Activated B cell treated with CpG ODN at 0.5 μM for 24 hours (primary cell): ENCODE data around the gene CT47C1. TPM values are rescaled to one million over a fixed set of nuclear protein-coding genes. Genes with fewer than 3 reads are reported as not detected.

ENCODE experiments used
- ATAC-seq: fragments of 200-7000 bp; cut with Tn5 transposase; one replicate; pipeline ENCODE4 v1.10.0; 2021; ENCODE audit warnings: low read depth, mild to moderate bottlenecking, moderate library complexity
- CTCF ChIA-PET: fragments of 350-600 bp; sonication (Branson Sonifier 250); formaldehyde crosslinking; loops from one replicate; lab custom pipeline; 2021; ENCODE audit warnings: antibody characterized with exemption; lab: Charles Lee
- POLR2A ChIA-PET: fragments of 350-600 bp; sonication (Branson Sonifier 250); formaldehyde crosslinking; loops from one replicate; lab custom pipeline; 2021; ENCODE audit warnings: antibody characterized with exemption; lab: Charles Lee
- DNase-seq: peaks from one replicate; pipeline ENCODE4 v3.0.0; 2022
- H3K27ac Mint-ChIP-seq: one replicate; pipeline ENCODE4 v1.8.0; 2020; ENCODE audit warnings: mixed read lengths
- H3K27me3 Mint-ChIP-seq: one replicate; pipeline ENCODE4 v1.8.0; 2021; ENCODE audit warnings: mixed read lengths
- H3K36me3 Mint-ChIP-seq: one replicate; pipeline ENCODE4 v1.8.0; 2021; ENCODE audit warnings: low read depth, mixed read lengths
- H3K4me1 Mint-ChIP-seq: one replicate; pipeline ENCODE4 v1.8.0; 2021; ENCODE audit warnings: mixed read lengths
- H3K4me3 Mint-ChIP-seq: one replicate; pipeline ENCODE4 v1.8.0; 2020; ENCODE audit warnings: mild to moderate bottlenecking, mixed read lengths
- H3K9me3 Mint-ChIP-seq: one replicate; pipeline ENCODE4 v1.8.0; 2020; ENCODE audit warnings: mixed read lengths
- intact Hi-C: fragments of 100-400 bp; cut with micrococcal nuclease; formaldehyde crosslinking; loops from one replicate; pipeline ENCODE4 v1.15.1; 2024
- total RNA-seq: library from RNA; stranded (reverse); gene quantifications from 2 replicates; pipeline ENCODE4 v1.2.3, GENCODE V29; 2022
- TF ChIP-seq, protein P1 (sequence below): fragments of 200-600 bp; IDR thresholded peaks from one replicate; pipeline ENCODE4 v1.8.0; 2022; ENCODE audit warnings: antibody characterized with exemption, mild to moderate bottlenecking

The CT47C1 gene
- total RNA-seq, 1 donor from 2014 or later = not detected

GRCh38 chrX:119089619-119090018, 16.8 kb downstream of the CT47C1 start:
- Mint-ChIP-seq H3K27ac (no peak overlapping the region), H3K9me3 (no peaks in the 10 kb centered on the region), H3K4me1 (peaks cover 7% of the 10 kb centered on the region), H3K4me3 (no peak overlapping the region), H3K27me3 (no peaks in the 10 kb centered on the region), H3K36me3 (no peaks in the 10 kb centered on the region)
- POLR2A ChIA-PET = no interaction called here
- DNase-seq = no peak
- ATAC-seq = no peak
- TF ChIP-seq, protein P1, sequence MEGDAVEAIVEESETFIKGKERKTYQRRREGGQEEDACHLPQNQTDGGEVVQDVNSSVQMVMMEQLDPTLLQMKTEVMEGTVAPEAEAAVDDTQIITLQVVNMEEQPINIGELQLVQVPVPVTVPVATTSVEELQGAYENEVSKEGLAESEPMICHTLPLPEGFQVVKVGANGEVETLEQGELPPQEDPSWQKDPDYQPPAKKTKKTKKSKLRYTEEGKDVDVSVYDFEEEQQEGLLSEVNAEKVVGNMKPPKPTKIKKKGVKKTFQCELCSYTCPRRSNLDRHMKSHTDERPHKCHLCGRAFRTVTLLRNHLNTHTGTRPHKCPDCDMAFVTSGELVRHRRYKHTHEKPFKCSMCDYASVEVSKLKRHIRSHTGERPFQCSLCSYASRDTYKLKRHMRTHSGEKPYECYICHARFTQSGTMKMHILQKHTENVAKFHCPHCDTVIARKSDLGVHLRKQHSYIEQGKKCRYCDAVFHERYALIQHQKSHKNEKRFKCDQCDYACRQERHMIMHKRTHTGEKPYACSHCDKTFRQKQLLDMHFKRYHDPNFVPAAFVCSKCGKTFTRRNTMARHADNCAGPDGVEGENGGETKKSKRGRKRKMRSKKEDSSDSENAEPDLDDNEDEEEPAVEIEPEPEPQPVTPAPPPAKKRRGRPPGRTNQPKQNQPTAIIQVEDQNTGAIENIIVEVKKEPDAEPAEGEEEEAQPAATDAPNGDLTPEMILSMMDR = no peak
- intact Hi-C loops = no loop called here
- CTCF ChIA-PET = no interaction called here

DNA sequence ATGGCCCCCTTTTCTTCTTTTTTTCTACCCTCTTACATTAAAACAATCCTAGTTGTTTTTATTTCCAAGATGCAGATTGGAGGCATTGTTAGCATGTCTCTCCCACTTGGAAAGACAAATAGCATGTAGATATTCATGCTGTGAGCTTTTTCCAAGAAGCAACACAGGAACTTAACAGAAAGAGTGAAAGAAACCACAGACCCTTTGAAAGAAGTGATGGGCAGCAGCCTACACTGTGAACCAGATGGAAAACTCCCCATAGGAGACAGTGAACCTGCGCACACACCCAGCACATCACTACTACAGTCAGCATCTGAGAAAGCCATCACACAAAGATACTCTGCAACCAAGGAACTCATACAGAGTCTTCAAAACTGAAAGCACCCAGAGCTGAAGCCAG, 17.8 kb downstream of the CT47C1 start:
- H3K4me3 Mint-ChIP-seq = no peak overlapping the region
- H3K36me3 Mint-ChIP-seq = no peaks in the 10 kb centered on the region
- DNase-seq = no peak
- no peak for ATAC-seq
- TF ChIP-seq, protein P1 = no peak
- H3K27me3 Mint-ChIP-seq = no peaks in the 10 kb centered on the region
- H3K9me3 Mint-ChIP-seq = no peaks in the 10 kb centered on the region
- ChIA-PET CTCF (no interaction called here), POLR2A (no interaction called here)
- H3K27ac Mint-ChIP-seq = no peak overlapping the region
- H3K4me1 Mint-ChIP-seq = peaks cover 7% of the 10 kb centered on the region
- intact Hi-C loops = no loop called here

DNA sequence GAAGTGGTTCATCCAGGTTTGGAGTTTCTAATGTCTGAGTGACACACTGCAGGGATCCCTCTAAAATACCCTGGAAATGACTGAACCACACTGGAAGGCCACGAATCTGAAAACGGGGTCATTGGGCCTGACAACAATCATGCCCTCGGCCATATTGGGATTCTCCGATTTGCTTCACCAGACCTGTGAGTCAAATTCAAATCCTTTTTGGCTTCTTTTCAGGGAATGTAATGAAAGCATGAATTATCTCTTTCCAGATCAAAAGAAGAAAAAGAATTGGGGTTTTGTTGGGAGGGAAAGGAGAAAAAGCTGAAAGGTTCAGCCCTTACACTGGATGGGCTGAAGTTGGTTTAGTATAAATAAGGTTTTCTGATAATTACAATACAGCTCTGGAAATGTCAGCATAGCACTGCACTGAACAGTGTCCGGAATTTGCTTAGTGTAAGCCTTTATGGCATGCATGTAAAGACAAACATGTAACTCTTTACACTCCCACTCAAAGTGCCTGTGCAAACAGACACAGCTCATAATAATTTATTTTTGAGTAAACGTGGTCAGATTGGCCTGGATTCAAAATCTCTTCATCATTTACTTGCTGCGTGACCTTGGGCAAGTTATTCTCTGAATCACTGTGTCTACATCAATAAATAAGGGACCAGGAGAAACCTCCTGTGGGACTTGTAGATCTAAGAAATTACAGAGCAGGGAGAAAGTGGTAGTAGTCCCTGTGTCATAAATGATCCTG, 21.4 kb downstream of the CT47C1 start:
- H3K4me3 Mint-ChIP-seq = no peak overlapping the region
- H3K9me3 Mint-ChIP-seq = no peaks in the 10 kb centered on the region
- H3K27me3 Mint-ChIP-seq = peaks cover 7% of the 10 kb centered on the region
- no peak for DNase-seq
- H3K27ac Mint-ChIP-seq = no peak overlapping the region
- CTCF ChIA-PET = no interaction called here
- POLR2A ChIA-PET = no interaction called here
- TF ChIP-seq, protein P1 = no peak
- H3K36me3 Mint-ChIP-seq = no peaks in the 10 kb centered on the region
- intact Hi-C loops = no loop called here
- H3K4me1 Mint-ChIP-seq = peaks cover 7% of the 10 kb centered on the region
- no peak for ATAC-seq

GRCh38 chrX:119094819-119095218, 22.0 kb downstream of the CT47C1 start:
- ChIA-PET POLR2A (no interaction called here), CTCF (no interaction called here)
- Mint-ChIP-seq H3K27me3 (peaks cover 7% of the 10 kb centered on the region), H3K9me3 (no peaks in the 10 kb centered on the region), H3K4me1 (peaks cover 2% of the 10 kb centered on the region), H3K27ac (no peak overlapping the region), H3K36me3 (no peaks in the 10 kb centered on the region), H3K4me3 (no peak overlapping the region)
- ATAC-seq (no peak), DNase-seq (no peak)
- TF ChIP-seq, protein P1 = no peak
- intact Hi-C loops = no loop called here

DNA sequence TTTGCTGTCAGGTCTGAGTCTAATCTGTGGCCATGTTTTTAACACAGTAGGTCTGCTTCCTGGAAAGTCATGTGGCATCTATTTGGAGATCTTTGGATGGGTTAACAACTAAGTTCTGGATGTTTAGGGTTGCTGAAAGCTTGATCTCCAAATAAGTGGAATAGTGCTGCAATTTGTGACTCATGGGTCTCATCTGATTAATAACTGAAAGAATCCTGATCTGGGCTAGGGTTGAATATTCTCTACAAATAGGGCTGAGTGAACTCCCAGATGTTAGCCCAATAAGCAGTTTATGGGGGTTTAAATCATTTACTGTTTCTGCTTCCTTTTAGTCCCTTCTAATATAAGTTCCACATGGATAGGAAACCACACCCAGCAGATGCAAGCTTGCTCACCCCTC, 23.1 kb downstream of the CT47C1 start:
- TF ChIP-seq, protein P1 = no peak
- intact Hi-C loops = no loop called here
- no peak overlapping the region for H3K4me3 Mint-ChIP-seq
- H3K4me1 Mint-ChIP-seq = no peaks in the 10 kb centered on the region
- H3K27me3 Mint-ChIP-seq = peaks cover 9% of the 10 kb centered on the region
- ChIA-PET CTCF (no interaction called here), POLR2A (no interaction called here)
- ATAC-seq (no peak), DNase-seq (no peak)
- no peaks in the 10 kb centered on the region for H3K36me3 Mint-ChIP-seq
- H3K9me3 Mint-ChIP-seq = no peaks in the 10 kb centered on the region
- no peak overlapping the region for H3K27ac Mint-ChIP-seq
